Left lobe of liver (tissue), 2 donors: ENCODE data around the gene ILF3. TPM values are rescaled to one million over a fixed set of nuclear protein-coding genes. Genes with fewer than 3 reads are reported as not detected.

Experiments
- ATAC-seq: fragments of 200-7000 bp; cut with Tn5 transposase; one replicate; pipeline ENCODE4 v1.9.1; 2020; ENCODE audit warnings: mild to moderate bottlenecking, moderate library complexity
- DNase-seq: peaks from one replicate; pipeline ENCODE4 v3.0.0-alpha.2; 2020; ENCODE audit warnings: low spot score
- total RNA-seq: library from RNA; stranded (reverse); gene quantifications from one replicate; pipeline ENCODE4 v1.2.1, GENCODE V29; 2021
- donor health status: DM: no; HTN: no; CAD: no; lungs with moderate emphysema.
- donor health status: DM: no; HTN: yes; CAD: no.

The ILF3 gene
- total RNA-seq, 1 donor from 2014 or later = 57.1 TPM

DNA sequence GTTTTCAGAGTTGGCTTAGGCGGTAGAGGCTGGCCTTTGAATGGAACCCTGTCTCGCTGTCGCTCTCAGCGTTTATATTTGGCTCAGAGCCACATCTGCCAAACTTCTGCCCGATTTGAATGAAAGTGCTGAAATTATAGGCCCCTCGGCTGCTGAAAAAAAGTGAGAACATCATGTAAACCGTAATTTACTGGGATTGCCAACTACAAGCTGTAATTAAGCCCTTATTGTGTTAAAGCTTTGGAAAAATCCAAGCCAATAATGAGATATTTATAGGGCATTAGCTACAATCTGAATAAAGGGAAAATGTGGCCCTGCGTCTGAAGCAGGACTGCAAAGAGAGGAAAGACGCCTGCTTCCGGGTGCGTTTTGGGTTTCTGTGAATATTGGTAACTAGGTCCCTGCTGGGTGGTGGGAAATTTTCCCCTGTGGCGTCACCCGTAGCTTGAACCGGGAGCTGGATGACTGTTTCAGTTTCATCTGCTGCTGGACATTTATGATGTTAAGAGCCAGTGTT is 73.6 kb downstream of the ILF3 start:
- no peak for DNase-seq
- no peak for ATAC-seq

DNA sequence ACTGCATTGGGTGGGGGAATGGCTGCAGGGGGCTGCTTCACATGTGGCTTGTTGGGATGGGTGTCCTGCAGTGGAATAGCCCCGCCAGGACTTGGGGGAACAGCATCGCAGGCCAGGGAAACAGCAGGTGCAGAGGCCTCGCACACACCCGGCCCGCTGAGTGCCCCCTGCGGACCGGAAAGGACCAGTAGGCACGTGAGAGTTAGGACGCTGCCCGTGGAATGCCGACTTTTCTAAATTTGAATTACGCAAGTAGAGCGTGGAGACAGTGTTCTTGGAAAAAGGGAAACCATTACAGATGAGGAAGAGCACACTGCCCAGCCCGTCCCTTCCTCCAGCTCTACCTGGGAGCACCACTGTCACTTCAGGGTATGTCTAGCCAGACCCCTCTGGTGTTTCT is 75.3 kb downstream of the ILF3 start:
- no peak for DNase-seq
- peak; percentile 16 for ATAC-seq

DNA sequence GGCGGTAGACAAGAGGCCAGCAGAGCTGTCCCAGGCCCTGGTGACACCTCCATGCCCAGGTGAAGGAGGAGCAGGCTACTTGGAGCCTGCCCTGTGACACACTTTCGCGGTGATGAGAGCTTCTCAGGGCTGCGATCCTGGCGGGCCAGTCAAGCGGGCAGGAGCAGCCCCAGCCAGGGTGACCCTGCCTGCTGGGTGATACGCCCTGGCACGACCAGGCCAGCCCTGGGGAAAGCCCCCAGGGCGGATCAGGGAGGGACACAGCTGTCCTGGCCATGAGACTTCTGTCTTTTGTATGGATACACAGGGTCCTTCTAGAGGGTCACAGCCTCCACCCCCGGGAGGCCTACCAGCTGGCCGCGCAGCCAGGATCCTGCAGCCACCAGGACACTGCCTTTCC is 76.8 kb downstream of the ILF3 start:
- DNase-seq = no peak
- peak; percentile 20 for ATAC-seq

DNA sequence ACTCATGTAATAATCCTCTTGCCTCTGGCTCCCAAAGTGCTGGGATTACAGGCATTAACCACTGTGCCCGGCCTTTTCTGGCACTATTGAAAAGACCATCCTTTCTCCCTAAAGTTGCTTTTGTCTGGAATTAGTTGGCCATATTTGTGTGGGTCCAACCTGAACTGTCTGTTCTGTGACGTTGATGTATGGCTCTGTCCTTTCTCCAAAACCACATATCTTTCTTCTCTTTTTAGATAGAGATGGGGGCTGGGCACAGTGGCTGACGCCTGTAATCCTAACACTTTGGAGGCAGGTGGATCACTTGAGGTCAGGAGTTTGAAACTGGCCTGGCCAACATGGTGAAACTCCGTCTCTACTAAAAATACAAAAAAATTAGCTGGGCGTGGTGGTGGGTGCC is 81.6 kb downstream of the ILF3 start:
- ATAC-seq = no peak
- DNase-seq = no peak

DNA sequence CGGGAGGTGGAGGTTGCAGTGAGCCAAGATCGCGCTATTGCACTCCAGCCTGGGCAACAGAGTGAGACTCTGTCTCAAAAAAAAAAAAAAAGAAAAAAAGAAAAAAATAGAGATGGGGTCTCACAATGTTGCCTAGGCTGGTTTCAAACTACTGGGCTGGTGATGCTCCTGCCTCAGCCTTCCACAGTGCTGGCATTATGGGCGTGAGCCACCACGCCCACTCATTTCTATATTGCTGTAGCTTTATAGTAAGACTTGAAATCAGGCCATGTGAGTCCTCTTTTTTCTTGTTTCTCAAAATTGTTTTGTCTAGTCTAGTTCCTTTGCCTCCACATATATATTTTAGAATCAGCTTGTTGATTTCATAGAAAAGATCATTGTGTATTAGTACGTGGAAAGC is 82.0 kb downstream of the ILF3 start:
- DNase-seq (no peak), ATAC-seq (no peak)

DNA sequence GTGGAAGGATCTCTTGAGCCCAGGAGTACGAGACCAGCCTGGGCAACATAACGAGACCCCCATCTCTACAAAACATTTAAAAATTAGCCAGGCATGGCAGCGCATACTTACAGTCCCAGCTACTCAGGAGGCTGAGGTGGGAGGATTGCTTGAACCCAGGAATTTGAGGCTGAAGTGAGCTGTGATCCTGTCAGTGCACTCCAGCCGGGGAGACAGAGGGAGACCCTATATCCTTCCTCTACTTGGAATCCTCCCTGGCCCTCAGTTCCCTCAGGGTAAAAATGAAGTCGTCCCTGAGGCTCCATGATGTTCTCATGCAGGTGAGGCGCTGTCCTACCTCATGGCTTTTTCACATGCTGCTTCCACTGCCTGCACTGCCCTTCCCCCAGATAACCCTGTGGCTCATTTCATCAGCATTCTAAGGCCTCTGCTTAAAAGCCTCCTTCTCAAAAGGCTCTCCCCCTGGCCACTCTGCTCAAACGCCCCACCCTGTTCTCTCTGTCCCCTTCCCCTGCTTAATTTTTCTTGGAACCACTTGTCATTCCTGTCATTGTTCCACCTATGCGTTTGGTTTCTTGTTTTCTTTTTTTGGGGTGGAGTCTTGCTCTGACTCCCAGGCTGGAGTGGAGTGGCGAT is 82.9 kb downstream of the ILF3 start:
- no peak for DNase-seq
- ATAC-seq = no peak

DNA sequence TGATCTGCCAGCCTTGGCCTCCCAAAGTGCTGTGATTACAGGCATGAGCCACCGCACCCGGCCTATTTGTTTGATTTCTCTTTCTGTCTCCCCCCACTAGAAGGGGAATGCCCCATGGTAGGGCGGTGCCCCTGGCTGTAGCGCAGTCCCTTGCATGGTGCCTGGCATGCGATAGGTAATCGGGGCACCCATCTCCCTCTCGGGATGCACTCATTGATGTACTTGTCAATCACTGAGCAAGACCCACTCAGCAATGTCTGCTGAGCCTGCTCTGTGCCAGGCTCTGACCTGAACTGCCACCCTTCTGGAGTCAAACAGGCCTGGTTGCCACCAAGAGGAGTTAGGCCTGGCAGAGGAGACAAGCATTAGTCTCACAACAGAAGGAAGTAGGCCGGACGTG is 83.6 kb downstream of the ILF3 start:
- DNase-seq = no peak
- ATAC-seq = peak; percentile 10

DNA sequence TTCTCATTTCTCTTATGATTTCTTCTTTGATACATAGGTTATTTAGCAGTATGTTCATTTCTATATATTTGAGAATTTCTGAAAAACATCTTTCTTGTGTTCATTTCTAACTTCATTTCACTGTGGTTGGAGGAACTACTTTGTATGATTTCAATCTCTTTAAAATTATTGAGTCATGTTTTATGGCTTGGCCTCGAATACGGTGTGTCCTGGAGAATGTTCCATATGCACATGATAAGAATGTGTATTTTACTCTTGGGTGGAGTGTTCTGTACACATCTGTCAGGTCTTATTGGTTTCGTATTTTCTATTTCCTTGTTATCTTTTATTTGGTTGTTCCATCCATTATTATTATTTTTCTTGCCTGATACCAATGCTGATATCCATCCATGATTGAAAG is 86.7 kb downstream of the ILF3 start:
- ATAC-seq = no peak
- DNase-seq = no peak

Other genes with a start within 250 kb of the ILF3 start
- gene PDE4A, start 233.8 kb upstream of the ILF3 start, total RNA-seq = 1.7 TPM
- 59.6 TPM for gene KEAP1, start 151.0 kb upstream of the ILF3 start, total RNA-seq
- gene S1PR5, start 136.9 kb upstream of the ILF3 start, total RNA-seq = 0.30 TPM
- 11.6 TPM for gene ATG4D, start 110.4 kb upstream of the ILF3 start, total RNA-seq
- gene KRI1, start 88.3 kb upstream of the ILF3 start, total RNA-seq = 10.4 TPM
- gene CDKN2D, start 85.4 kb upstream of the ILF3 start, total RNA-seq = 1.3 TPM
- 1.0 TPM for gene AP1M2, start 67.0 kb upstream of the ILF3 start, total RNA-seq
- 12.9 TPM for gene SLC44A2, start 28.8 kb upstream of the ILF3 start, total RNA-seq
- gene QTRT1, start 47.1 kb downstream of the ILF3 start, total RNA-seq = 33.2 TPM
- gene DNM2, start 63.7 kb downstream of the ILF3 start, total RNA-seq = 64.8 TPM
- 21.9 TPM for gene TMED1, start 181.9 kb downstream of the ILF3 start, total RNA-seq
- gene C19orf38, start 194.1 kb downstream of the ILF3 start, total RNA-seq = 0.96 TPM
- gene CARM1, start 217.2 kb downstream of the ILF3 start, total RNA-seq = 16.5 TPM